ENCODE data around the gene UBE2G2. TPM values are rescaled to one million over a fixed set of nuclear protein-coding genes. Genes with fewer than 3 reads are reported as not detected.

The UBE2G2 gene
- total RNA-seq, 4 donors from 2014 or later = 90.4 to 127 (median 95.3) TPM

- 93 to 95% methylated on average over 20 of the region's 30 CpGs for WGBS, 2 donors
- DNase-seq = no peak
- Histone ChIP-seq H3K36me3 (peaks cover 15 to 16% of the 10 kb centered on the region in 2 donors), H3K27ac (no peak overlapping the region), H3K4me3 (replicated peaks in 1 of 3) (no peak overlapping the region), H3K27me3 (no peaks in the 10 kb centered on the region), H3K9me3 (no peaks in the 10 kb centered on the region), H3K4me1 (peaks cover 0 to 11% of the 10 kb centered on the region in 2 donors)
- no peak for TF ChIP-seq CTCF (IDR thresholded peaks at IDR 0.05)
- TF ChIP-seq POLR2A (IDR thresholded peaks at IDR 0.05) = no peak
- intact Hi-C loops (cut with DNase I) = no loop called here
These were observed 33.5 kb downstream of the UBE2G2 start for GRCh38 chr21:44767834-44768831.

- Histone ChIP-seq H3K27ac (no peak overlapping the region), H3K4me3 (replicated peaks in 1 of 3) (no peak overlapping the region), H3K9me3 (no peaks in the 10 kb centered on the region), H3K36me3 (peaks cover 15 to 16% of the 10 kb centered on the region in 2 donors), H3K4me1 (peaks cover 0 to 9% of the 10 kb centered on the region in 2 donors), H3K27me3 (no peaks in the 10 kb centered on the region)
- intact Hi-C loops (cut with DNase I) = no loop called here
- TF ChIP-seq CTCF (IDR thresholded peaks at IDR 0.05) (no peak), POLR2A (IDR thresholded peaks at IDR 0.05) (no peak)
- WGBS, 2 donors = 92 to 100% methylated on average over 5 to 11 of the region's 11 CpGs
- no peak for DNase-seq
These were observed 34.7 kb downstream of the UBE2G2 start for GRCh38 chr21:44766818-44767354.

GRCh38 chr21:44766014-44766817, 35.4 kb downstream of the UBE2G2 start:
- Histone ChIP-seq H3K27me3 (no peaks in the 10 kb centered on the region), H3K9me3 (no peaks in the 10 kb centered on the region), H3K4me1 (peaks cover 0 to 9% of the 10 kb centered on the region in 2 donors), H3K27ac (no peak overlapping the region), H3K36me3 (peaks cover 14% of the 10 kb centered on the region in 2 donors), H3K4me3 (replicated peaks in 1 of 3) (no peak overlapping the region)
- 82 to 88% methylated on average over 12 to 21 of the region's 24 CpGs for WGBS, 2 donors
- intact Hi-C loops (cut with DNase I) = no loop called here
- TF ChIP-seq CTCF (IDR thresholded peaks at IDR 0.05) (no peak), POLR2A (IDR thresholded peaks at IDR 0.05) (no peak)
- no peak for DNase-seq

GRCh38 chr21:44765231-44766013, 36.2 kb downstream of the UBE2G2 start:
- intact Hi-C loops (cut with DNase I) = no loop called here

More at GRCh38 chr21:44765231-44766013, 36.2 kb downstream of the UBE2G2 start:
- WGBS, 2 donors = 33 to 37% methylated on average over 8 of the region's 12 CpGs
- TF ChIP-seq POLR2A (IDR thresholded peaks at IDR 0.05) (no peak), CTCF (IDR thresholded peaks at IDR 0.05) (no peak)
- no peaks in the 10 kb centered on the region for H3K27me3 ChIP-seq
- peaks cover 6% of the 10 kb centered on the region in 2 donors for H3K36me3 ChIP-seq
- H3K9me3 ChIP-seq = no peaks in the 10 kb centered on the region
- H3K4me3 ChIP-seq (replicated peaks in 1 of 3) = no peak overlapping the region
- H3K27ac ChIP-seq = no peak overlapping the region
- H3K4me1 ChIP-seq = peaks cover 0 to 9% of the 10 kb centered on the region in 2 donors
- DNase-seq = no peak
